ENCODE results near the gene CTCF.

DNA sequence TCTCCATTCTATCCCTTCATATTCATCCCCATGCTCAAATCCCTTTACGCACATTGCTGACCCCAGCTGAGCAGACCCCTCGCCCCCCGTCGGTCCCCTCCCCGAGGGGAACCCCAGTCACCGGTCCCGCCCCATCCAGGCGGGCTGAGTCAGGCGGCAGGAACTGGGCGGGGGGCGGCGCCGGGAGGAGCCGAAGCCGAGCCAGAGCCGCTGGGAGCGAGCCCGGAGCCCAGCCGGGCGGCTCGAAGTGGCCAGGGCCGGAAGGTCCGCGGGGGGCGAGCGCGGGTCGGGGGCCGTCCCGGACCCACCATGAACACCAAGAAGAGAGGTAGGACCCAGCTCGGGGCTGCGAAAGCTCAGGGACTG lies 25.1 kb upstream of the CTCF start:
- TF ChIP-seq, protein P1, sequence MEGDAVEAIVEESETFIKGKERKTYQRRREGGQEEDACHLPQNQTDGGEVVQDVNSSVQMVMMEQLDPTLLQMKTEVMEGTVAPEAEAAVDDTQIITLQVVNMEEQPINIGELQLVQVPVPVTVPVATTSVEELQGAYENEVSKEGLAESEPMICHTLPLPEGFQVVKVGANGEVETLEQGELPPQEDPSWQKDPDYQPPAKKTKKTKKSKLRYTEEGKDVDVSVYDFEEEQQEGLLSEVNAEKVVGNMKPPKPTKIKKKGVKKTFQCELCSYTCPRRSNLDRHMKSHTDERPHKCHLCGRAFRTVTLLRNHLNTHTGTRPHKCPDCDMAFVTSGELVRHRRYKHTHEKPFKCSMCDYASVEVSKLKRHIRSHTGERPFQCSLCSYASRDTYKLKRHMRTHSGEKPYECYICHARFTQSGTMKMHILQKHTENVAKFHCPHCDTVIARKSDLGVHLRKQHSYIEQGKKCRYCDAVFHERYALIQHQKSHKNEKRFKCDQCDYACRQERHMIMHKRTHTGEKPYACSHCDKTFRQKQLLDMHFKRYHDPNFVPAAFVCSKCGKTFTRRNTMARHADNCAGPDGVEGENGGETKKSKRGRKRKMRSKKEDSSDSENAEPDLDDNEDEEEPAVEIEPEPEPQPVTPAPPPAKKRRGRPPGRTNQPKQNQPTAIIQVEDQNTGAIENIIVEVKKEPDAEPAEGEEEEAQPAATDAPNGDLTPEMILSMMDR (IDR thresholded peaks at IDR 0.05): no peak
- peak in 1 of 2 donors; percentile 55 for TF ChIP-seq POLR2A (IDR thresholded peaks at IDR 0.05)

Data from tibial nerve (tissue), 3 donors.